ENCODE measurements around the gene RABGAP1L.

- TF ChIP-seq CTCF (IDR thresholded peaks at IDR 0.05) (no peak), POLR2A (IDR thresholded peaks at IDR 0.05) (no peak), POLR2AphosphoS5 (IDR thresholded peaks at IDR 0.05) (no peak), EP300 (IDR thresholded peaks at IDR 0.05) (no peak)
Observed at GRCh38 chr1:174286042-174286441, 126.7 kb downstream of the RABGAP1L start.
